Measurements from ENCODE around the gene SELENOH.

DNA sequence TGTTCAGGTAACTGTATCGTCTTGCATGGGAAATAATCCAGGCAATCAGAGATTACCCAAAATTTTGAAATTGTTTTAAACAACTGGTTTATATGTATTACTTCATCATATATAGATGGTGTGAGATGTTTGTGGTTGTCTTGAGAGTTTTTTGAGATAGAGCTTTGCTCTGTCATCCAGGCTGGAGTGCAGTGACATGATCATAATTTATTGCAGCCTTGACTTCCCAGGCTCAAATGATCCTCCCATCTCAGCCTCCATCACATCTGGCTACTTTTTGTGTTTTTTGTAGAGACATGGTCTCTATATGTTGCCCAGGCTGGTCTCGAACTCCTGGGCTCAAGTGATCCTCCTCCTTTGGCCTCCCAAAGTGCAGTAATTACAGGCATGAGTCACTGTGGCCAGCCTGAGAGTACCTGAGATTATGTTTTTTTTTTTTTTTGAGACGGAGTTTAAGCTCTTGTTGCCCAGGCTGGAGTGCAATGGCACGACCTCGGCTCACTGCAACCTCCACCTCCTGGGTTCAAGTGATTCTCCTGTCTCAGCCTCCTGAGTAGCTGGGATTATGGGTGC, 31.8 kb downstream of the SELENOH start:
- TF ChIP-seq POLR2A (IDR thresholded peaks at IDR 0.05; ENCODE audit: control extremely low read depth in 1 of 2, low read depth in 2 of 2, low read length in 2 of 2) (no peak), YY1 (IDR thresholded peaks at IDR 0.05; ENCODE audit: low read depth, low read length) (no peak), ASH2L (IDR thresholded peaks at IDR 0.05; ENCODE audit: low read length) (no peak), RFX5 (IDR thresholded peaks at IDR 0.05; ENCODE audit: borderline replicate concordance, low read depth, low read length) (no peak), RBBP5 (IDR thresholded peaks at IDR 0.05; ENCODE audit: borderline replicate concordance, low read depth, low read length) (no peak), GABPA (IDR thresholded peaks at IDR 0.05; ENCODE audit: borderline replicate concordance, insufficient read depth, low read length) (no peak), SAP30 (IDR thresholded peaks at IDR 0.05; ENCODE audit: insufficient read depth, insufficient replicate concordance, low read length) (no peak), CTBP2 (IDR thresholded peaks at IDR 0.05; ENCODE audit: borderline replicate concordance, insufficient read depth, insufficient read length, low read length) (no peak), KDM1A (IDR thresholded peaks at IDR 0.05; ENCODE audit: borderline replicate concordance, low read length) (no peak)
- TF ChIP-seq, protein P1, sequence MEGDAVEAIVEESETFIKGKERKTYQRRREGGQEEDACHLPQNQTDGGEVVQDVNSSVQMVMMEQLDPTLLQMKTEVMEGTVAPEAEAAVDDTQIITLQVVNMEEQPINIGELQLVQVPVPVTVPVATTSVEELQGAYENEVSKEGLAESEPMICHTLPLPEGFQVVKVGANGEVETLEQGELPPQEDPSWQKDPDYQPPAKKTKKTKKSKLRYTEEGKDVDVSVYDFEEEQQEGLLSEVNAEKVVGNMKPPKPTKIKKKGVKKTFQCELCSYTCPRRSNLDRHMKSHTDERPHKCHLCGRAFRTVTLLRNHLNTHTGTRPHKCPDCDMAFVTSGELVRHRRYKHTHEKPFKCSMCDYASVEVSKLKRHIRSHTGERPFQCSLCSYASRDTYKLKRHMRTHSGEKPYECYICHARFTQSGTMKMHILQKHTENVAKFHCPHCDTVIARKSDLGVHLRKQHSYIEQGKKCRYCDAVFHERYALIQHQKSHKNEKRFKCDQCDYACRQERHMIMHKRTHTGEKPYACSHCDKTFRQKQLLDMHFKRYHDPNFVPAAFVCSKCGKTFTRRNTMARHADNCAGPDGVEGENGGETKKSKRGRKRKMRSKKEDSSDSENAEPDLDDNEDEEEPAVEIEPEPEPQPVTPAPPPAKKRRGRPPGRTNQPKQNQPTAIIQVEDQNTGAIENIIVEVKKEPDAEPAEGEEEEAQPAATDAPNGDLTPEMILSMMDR (IDR thresholded peaks at IDR 0.05; ENCODE audit: control extremely low read depth in 1 of 3, insufficient read depth in 1 of 3, low read depth in 1 of 3, low read length in 3 of 3): no peak
